SU-DHL-6 (cell line): ENCODE measurements around the gene WDR33.

Experiments used
- EZH2phosphoT487 ChIP-seq: fragments of 200-600 bp; sonication (generic), shearing (Covaris generic); conservative IDR thresholded peaks from 2 replicates; pipeline ENCODE4 v1.6.1; 2018; ENCODE audit warnings: mild to moderate bottlenecking, antibody characterized with exemption, low read length, moderate library complexity, mixed read lengths
- TF ChIP-seq, protein P1 (sequence below): fragments of 200-600 bp; sonication (generic); IDR thresholded peaks from one replicate; pipeline ENCODE4 v1.5.1; 2017; ENCODE audit warnings: antibody characterized with exemption, mild to moderate bottlenecking, low read length, moderate library complexity; ENCODE audit not compliant: insufficient read depth, poor library complexity, severe bottlenecking

- TF ChIP-seq, protein P1, sequence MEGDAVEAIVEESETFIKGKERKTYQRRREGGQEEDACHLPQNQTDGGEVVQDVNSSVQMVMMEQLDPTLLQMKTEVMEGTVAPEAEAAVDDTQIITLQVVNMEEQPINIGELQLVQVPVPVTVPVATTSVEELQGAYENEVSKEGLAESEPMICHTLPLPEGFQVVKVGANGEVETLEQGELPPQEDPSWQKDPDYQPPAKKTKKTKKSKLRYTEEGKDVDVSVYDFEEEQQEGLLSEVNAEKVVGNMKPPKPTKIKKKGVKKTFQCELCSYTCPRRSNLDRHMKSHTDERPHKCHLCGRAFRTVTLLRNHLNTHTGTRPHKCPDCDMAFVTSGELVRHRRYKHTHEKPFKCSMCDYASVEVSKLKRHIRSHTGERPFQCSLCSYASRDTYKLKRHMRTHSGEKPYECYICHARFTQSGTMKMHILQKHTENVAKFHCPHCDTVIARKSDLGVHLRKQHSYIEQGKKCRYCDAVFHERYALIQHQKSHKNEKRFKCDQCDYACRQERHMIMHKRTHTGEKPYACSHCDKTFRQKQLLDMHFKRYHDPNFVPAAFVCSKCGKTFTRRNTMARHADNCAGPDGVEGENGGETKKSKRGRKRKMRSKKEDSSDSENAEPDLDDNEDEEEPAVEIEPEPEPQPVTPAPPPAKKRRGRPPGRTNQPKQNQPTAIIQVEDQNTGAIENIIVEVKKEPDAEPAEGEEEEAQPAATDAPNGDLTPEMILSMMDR: no peak
- no peak for TF ChIP-seq EZH2phosphoT487
Measured at GRCh38 chr2:127778447-127778846, 32.5 kb downstream of the WDR33 start.
